Right atrium auricular region (tissue), 2 donors: ENCODE measurements around the gene DAPK1. TPM values are rescaled to one million over a fixed set of nuclear protein-coding genes. Genes with fewer than 3 reads are reported as not detected.

Experiments
- DNase-seq: peaks from one replicate; pipeline ENCODE4 v3.0.0-alpha.2; 2019; ENCODE audit warnings: low spot score
- H3K27ac ChIP-seq, 2 donors: fragments of 200-600 bp; sonication (generic); 1 replicate in 1 of 2; 2 replicates in 1 of 2; pipeline ENCODE4 v1.5.1; 2016 to 2019
- H3K27me3 ChIP-seq, 2 donors: fragments of 200-600 bp; sonication (generic); one replicate each; pipeline versions ENCODE4 v1.5.1 to v1.6.0; 2017 to 2019
- H3K36me3 ChIP-seq: fragments of 200-600 bp; sonication (generic); one replicate; pipeline ENCODE4 v1.5.1; 2016
- H3K4me1 ChIP-seq, 2 donors: fragments of 200-600 bp; sonication (generic); one replicate each; pipeline versions ENCODE4 v1.5.1 to v1.6.0; 2017 to 2019
- H3K4me3 ChIP-seq, 2 donors: fragments of 200-600 bp; sonication (generic); 1 replicate in 1 of 2; 2 replicates in 1 of 2; pipeline ENCODE4 v1.5.1; 2017 to 2019; ENCODE audit warnings: mild to moderate bottlenecking in 1 of 2, moderate library complexity in 1 of 2
- H3K9me3 ChIP-seq, 2 donors: fragments of 200-600 bp; sonication (generic); one replicate each; pipeline ENCODE4 v1.5.1; 2019
- total RNA-seq, 2 donors: library from RNA; depleted of rRNA; stranded (reverse); fragments of >200 nt; gene quantifications; one replicate each; pipeline ENCODE4 v1.1.0, GENCODE V29; 2016
- TF ChIP-seq, protein P1 (sequence below), 2 donors: fragments of 200-600 bp; sonication (generic); IDR thresholded peaks; one replicate each; pipeline ENCODE4 v1.5.1; 2019; ENCODE audit warnings: antibody characterized with exemption in 2 of 2

DAPK1 gene
- total RNA-seq, 2 donors from 2014 or later: 10.1 to 23.0 TPM

DNA sequence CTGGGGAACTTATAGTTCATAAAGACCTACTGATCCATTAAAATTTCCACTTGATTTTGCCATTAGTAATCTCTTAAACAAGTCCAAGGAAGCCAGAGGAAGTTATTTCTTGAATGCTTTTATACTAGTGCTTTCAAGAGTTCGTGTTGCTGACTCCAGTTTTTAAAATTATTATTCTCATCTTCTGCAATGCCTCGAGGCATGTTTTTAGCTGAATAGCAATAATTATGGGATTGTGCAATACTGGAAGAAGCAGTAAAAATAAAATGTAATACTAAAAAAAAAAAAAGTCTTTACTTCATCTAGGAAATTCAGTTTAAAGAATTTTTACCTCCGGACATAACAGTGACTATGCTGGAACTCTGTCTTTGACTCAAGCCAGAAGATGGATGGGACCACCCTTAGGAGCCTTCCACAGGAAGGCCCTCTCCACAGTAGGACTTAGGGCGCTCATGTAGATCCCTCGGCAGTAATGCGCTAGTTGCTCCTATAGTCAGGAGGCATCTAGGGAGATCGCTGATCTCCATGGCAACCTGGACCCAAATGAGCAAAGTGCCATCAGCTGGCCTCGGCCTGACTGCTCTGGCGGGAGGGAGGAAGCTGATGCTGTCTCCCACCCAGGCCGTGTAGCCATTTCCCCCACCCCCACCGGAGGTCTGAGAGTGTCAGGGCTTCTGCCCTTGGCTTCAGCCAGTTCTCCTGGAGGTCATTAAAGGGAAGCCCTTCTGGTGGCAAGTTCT, 56.7 kb downstream of the DAPK1 start:
- TF ChIP-seq, protein P1, sequence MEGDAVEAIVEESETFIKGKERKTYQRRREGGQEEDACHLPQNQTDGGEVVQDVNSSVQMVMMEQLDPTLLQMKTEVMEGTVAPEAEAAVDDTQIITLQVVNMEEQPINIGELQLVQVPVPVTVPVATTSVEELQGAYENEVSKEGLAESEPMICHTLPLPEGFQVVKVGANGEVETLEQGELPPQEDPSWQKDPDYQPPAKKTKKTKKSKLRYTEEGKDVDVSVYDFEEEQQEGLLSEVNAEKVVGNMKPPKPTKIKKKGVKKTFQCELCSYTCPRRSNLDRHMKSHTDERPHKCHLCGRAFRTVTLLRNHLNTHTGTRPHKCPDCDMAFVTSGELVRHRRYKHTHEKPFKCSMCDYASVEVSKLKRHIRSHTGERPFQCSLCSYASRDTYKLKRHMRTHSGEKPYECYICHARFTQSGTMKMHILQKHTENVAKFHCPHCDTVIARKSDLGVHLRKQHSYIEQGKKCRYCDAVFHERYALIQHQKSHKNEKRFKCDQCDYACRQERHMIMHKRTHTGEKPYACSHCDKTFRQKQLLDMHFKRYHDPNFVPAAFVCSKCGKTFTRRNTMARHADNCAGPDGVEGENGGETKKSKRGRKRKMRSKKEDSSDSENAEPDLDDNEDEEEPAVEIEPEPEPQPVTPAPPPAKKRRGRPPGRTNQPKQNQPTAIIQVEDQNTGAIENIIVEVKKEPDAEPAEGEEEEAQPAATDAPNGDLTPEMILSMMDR (IDR thresholded peaks at IDR 0.05): no peak
- Histone ChIP-seq H3K4me1 (peaks cover 0 to 14% of the 10 kb centered on the region in 2 donors), H3K36me3 (no peaks in the 10 kb centered on the region), H3K9me3 (no peaks in the 10 kb centered on the region), H3K27ac (peak overlapping the region; percentile 8 to 48), H3K27me3 (no peaks in the 10 kb centered on the region), H3K4me3 (no peak overlapping the region)
- DNase-seq: no peak

DNA sequence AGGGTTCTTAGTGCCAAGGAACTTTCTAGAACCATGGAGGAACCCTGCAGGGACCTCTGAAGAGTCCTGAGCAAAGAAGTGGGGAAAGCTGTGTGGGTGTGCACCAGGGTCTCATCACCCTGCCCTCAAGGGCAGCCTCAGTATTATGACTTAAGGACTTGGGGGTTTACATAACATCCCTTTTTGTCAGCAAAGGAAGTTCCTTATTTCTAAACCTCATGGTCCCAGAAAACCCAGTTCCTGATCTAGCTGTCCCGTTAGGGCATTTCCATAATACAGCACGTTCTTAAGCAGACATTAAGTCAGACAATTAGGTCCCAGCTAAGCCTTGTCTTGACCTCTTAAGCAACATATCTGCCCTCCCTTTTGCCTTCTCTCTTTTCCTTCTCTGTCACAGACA, 57.3 kb downstream of the DAPK1 start:
- TF ChIP-seq, protein P1 (IDR thresholded peaks at IDR 0.05): no peak
- no peaks in the 10 kb centered on the region for H3K36me3 ChIP-seq
- H3K27ac ChIP-seq: peak overlapping the region; percentile 8 to 48
- H3K27me3 ChIP-seq: no peaks in the 10 kb centered on the region
- H3K4me3 ChIP-seq: no peak overlapping the region
- no peak for DNase-seq
- no peaks in the 10 kb centered on the region for H3K9me3 ChIP-seq
- peaks cover 0 to 14% of the 10 kb centered on the region in 2 donors for H3K4me1 ChIP-seq

DNA sequence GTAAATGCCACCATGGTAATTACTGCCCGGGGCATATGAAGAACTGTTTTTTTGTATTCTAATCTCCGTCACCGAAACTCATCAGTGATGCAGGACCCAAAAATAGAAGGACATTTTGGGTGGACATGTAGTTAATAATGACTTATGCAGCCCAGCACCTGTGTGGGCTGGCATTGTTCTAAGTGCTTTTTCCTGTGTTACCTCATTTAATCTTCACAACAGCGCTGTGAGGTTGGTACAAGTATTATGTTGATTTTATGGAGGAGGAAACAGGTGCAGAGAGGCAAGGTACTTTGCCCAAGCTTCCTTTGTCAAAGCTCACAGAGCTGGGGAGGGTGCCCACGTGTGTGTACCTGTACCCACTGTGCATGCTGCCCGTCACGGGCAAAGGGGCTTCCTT, 58.4 kb downstream of the DAPK1 start:
- Histone ChIP-seq H3K27me3 (no peaks in the 10 kb centered on the region), H3K36me3 (no peaks in the 10 kb centered on the region), H3K27ac (no peak overlapping the region), H3K4me3 (no peak overlapping the region), H3K4me1 (peaks cover 0 to 14% of the 10 kb centered on the region in 2 donors), H3K9me3 (no peaks in the 10 kb centered on the region)
- no peak for DNase-seq
- TF ChIP-seq, protein P1 (IDR thresholded peaks at IDR 0.05): no peak

DNA sequence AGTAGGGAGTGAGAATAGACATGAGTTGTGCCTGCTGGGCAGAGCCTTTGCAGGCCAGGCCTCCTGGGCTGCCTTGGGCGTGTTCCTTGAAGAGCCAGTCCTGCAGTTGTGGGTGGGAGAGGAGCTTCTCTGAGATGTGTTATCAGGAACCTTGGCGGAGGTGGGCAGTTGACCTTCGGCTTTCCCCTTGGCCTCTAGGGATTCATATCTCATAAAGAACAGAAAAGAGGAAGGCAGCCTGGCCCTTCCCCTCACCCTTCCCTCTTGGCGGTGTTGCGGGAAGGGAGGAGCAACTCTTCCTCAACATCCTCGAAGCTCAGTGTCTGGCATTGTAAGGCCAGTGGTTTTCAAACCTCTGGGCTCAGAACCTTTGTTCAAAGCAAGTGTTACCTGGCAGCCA, 59.2 kb downstream of the DAPK1 start:
- H3K27me3 ChIP-seq: no peaks in the 10 kb centered on the region
- H3K4me3 ChIP-seq: no peak overlapping the region
- DNase-seq: peak; percentile 60
- H3K4me1 ChIP-seq: peaks cover 0 to 14% of the 10 kb centered on the region in 2 donors
- H3K9me3 ChIP-seq: no peaks in the 10 kb centered on the region
- TF ChIP-seq, protein P1 (IDR thresholded peaks at IDR 0.05): no peak
- H3K36me3 ChIP-seq: no peaks in the 10 kb centered on the region
- no peak overlapping the region for H3K27ac ChIP-seq

DNA sequence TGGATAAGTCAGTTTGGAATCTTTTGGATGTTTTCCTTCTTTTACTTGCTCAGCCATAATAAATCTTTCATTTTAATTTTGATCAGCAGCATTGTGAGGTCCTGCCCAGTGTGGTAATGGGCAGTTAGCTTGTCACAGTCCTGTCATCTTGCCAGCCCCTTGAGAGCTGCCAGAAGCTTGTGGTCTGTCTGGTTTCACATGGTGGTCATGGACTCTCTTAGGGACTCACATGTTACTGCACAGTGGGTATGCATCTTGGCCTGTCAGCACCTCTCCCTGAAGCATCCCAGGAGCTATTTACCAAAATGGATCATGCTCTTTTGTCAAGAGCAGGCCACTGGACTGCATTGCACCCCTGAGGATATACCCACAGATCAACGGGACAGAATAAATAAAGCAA, 60.3 kb downstream of the DAPK1 start:
- Histone ChIP-seq H3K9me3 (no peaks in the 10 kb centered on the region), H3K36me3 (no peaks in the 10 kb centered on the region), H3K4me1 (peaks cover 0 to 14% of the 10 kb centered on the region in 2 donors), H3K27me3 (no peaks in the 10 kb centered on the region), H3K27ac (no peak overlapping the region), H3K4me3 (no peak overlapping the region)
- peak; percentile 59 for DNase-seq
- TF ChIP-seq, protein P1 (IDR thresholded peaks at IDR 0.05): no peak
